GM12878 (cell line): ENCODE data around the gene ZNF107. TPM values are rescaled to one million over a fixed set of nuclear protein-coding genes. Genes with fewer than 3 reads are reported as not detected.

ENCODE experiments used
- ATAC-seq: fragments of 200-7000 bp; cut with Tn5 transposase; 3 replicates; pipeline ENCODE4 v1.9.1; 2020; ENCODE audit warnings: mild to moderate bottlenecking, moderate library complexity
- BruUV-seq: library from RNA; stranded (reverse); fragments of 400-500 nt; replicated peaks from 2 replicates; lab custom pipeline; 2021; lab: Mats Ljungman, UMichigan
- CTCF ChIA-PET: fragments of 300-600 bp; sonication (Branson Sonifier 250); formaldehyde crosslinking; extraction: SDS; loops from one replicate; lab custom pipeline; 2021; ENCODE audit warnings: inconsistent platforms; lab: Yijun Ruan, JAX
- POLR2A ChIA-PET: fragments of 350-600 bp; formaldehyde crosslinking; extraction: SDS; loops from one replicate; lab custom pipeline; 2021; ENCODE audit warnings: inconsistent platforms; lab: Charles Lee
- RAD21 ChIA-PET: fragments of 300-600 bp; sonication (Branson Sonifier 250); formaldehyde crosslinking; loops from one replicate; lab custom pipeline; 2023; ENCODE audit warnings: antibody characterized with exemption; ENCODE audit not compliant: unreplicated experiment; lab: Charles Lee
- SMC1A ChIA-PET: fragments of 300-600 bp; sonication (Branson Sonifier 250); formaldehyde crosslinking; loops from one replicate; lab custom pipeline; 2023; ENCODE audit not compliant: unreplicated experiment, uncharacterized antibody; lab: Charles Lee
- DNase-seq: peaks from one replicate; pipeline ENCODE4 v3.0.0-alpha.2; 2011; ENCODE audit warnings: low read depth, low spot score
- FAIRE-seq: peaks from 3 replicates; lab custom pipeline; 2011; peaks lifted over from hg19 to GRCh38; lab: Jason Lieb, UNC
- H2AFZ ChIP-seq: 2 replicates; pipeline ENCODE4 v1.6.0; 2011; ENCODE audit warnings: low read depth, low read length, control low read depth; ENCODE audit not compliant: control insufficient read depth
- H3K27ac ChIP-seq: 2 replicates; pipeline ENCODE4 v1.5.1; 2011; ENCODE audit warnings: control low read depth; ENCODE audit not compliant: control insufficient read depth, insufficient read depth
- H3K27me3 ChIP-seq, 2 experiments: replicated peaks in 1 of 2; 2 replicates each; pipeline versions ENCODE4 v1.6.0 to v1.6.1; 2011; ENCODE audit warnings: low read length in 1 of 2; ENCODE audit not compliant: control insufficient read depth in 2 of 2, insufficient read depth in 2 of 2
- H3K36me3 ChIP-seq, 2 experiments: 2 replicates each; pipeline ENCODE4 v1.5.1; 2011; ENCODE audit warnings: low read length in 1 of 2; ENCODE audit not compliant: control insufficient read depth in 2 of 2, insufficient read depth in 2 of 2
- H3K4me1 ChIP-seq: 2 replicates; pipeline ENCODE4 v1.6.1; 2011; ENCODE audit warnings: mild to moderate bottlenecking, low read length, moderate library complexity, mixed read lengths; ENCODE audit not compliant: control insufficient read depth, insufficient read depth
- H3K4me2 ChIP-seq: 2 replicates; pipeline ENCODE4 v1.6.0; 2011; ENCODE audit warnings: control low read depth; ENCODE audit not compliant: control insufficient read depth, insufficient read depth
- H3K4me3 ChIP-seq: fragments of 200-600 bp; sonication (generic); 2 replicates; pipeline ENCODE4 v1.5.1; 2016
- H3K79me2 ChIP-seq: 2 replicates; pipeline ENCODE4 v1.6.0; 2011; ENCODE audit warnings: low read length; ENCODE audit not compliant: control insufficient read depth, insufficient read depth
- H3K9ac ChIP-seq: 2 replicates; pipeline ENCODE4 v1.8.0; 2011; ENCODE audit warnings: low read length, control low read depth, mixed read lengths; ENCODE audit not compliant: control insufficient read depth, insufficient read depth
- H3K9me3 ChIP-seq: replicated peaks from 3 replicates; pipeline ENCODE4 v1.5.1; 2011; ENCODE audit warnings: mild to moderate bottlenecking, low read length; ENCODE audit not compliant: control insufficient read depth, insufficient read depth
- H4K20me1 ChIP-seq: 2 replicates; pipeline ENCODE4 v1.6.0; 2011; ENCODE audit not compliant: control insufficient read depth, insufficient read depth
- ATF3 ChIP-seq: IDR thresholded peaks from 2 replicates; pipeline ENCODE4 v1.6.1; 2011; ENCODE audit warnings: low read depth, mild to moderate bottlenecking, low read length, moderate library complexity, borderline replicate concordance; ENCODE audit errors: extremely low read depth
- BCL11A ChIP-seq: IDR thresholded peaks from 2 replicates; pipeline ENCODE4 v1.6.1; 2011; ENCODE audit warnings: low read depth, low read length
- EED ChIP-seq: sonication (generic); IDR thresholded peaks from 2 replicates; pipeline ENCODE4 v1.6.1; 2016; ENCODE audit warnings: antibody characterized with exemption, low read depth
- EZH2 ChIP-seq: IDR thresholded peaks from 2 replicates; pipeline ENCODE4 v1.6.1; 2012; ENCODE audit warnings: low read depth, mild to moderate bottlenecking, control low read depth, inconsistent platforms, low read length, borderline replicate concordance; ENCODE audit not compliant: control insufficient read depth
- HDGF ChIP-seq: fragments of 450-650 bp; IDR thresholded peaks from 2 replicates; pipeline ENCODE4 v1.6.1; 2016; ENCODE audit warnings: antibody characterized with exemption
- JUNB ChIP-seq: IDR thresholded peaks from 2 replicates; pipeline ENCODE4 v1.6.1; 2016; ENCODE audit warnings: antibody characterized with exemption, mild to moderate bottlenecking
- MTA3 ChIP-seq: IDR thresholded peaks from 2 replicates; pipeline ENCODE4 v1.6.1; 2012; ENCODE audit warnings: low read length, inconsistent platforms, borderline replicate concordance
- PML ChIP-seq: IDR thresholded peaks from 2 replicates; pipeline ENCODE4 v1.6.1; 2012; ENCODE audit warnings: low read length, inconsistent platforms
- POLR2AphosphoS2 ChIP-seq: IDR thresholded peaks from 2 replicates; pipeline ENCODE4 v1.6.1; 2011; ENCODE audit warnings: low read depth, mild to moderate bottlenecking, low read length, improper control_type of control experiment, moderate library complexity
- SKIL ChIP-seq: fragments of 450-650 bp; IDR thresholded peaks from 2 replicates; pipeline ENCODE4 v1.6.1; 2017; ENCODE audit warnings: mild to moderate bottlenecking, low read depth, inconsistent platforms; ENCODE audit not compliant: poor library complexity, severe bottlenecking
- SREBF1 ChIP-seq: IDR thresholded peaks from 2 replicates; pipeline ENCODE4 v1.6.1; 2012; ENCODE audit warnings: mild to moderate bottlenecking, low read length
- SRF ChIP-seq, 2 experiments: IDR thresholded peaks; 2 replicates each; pipeline ENCODE4 v1.6.1; 2011; ENCODE audit warnings: low read depth in 2 of 2, low read length in 2 of 2, mild to moderate bottlenecking in 1 of 2, moderate library complexity in 1 of 2
- TAF1 ChIP-seq: IDR thresholded peaks from 2 replicates; pipeline ENCODE4 v1.6.1; 2011; ENCODE audit warnings: mild to moderate bottlenecking, low read depth, low read length, borderline replicate concordance
- TBL1XR1 ChIP-seq: IDR thresholded peaks from 2 replicates; pipeline ENCODE4 v1.6.1; 2012; ENCODE audit warnings: low read depth, low read length, improper control_type of control experiment
- ZNF384 ChIP-seq: IDR thresholded peaks from 2 replicates; pipeline ENCODE4 v1.6.1; 2012; ENCODE audit warnings: low read depth, mild to moderate bottlenecking, low read length, improper control_type of control experiment, borderline replicate concordance
- in situ Hi-C: fragments of 300-500 bp; cut with MboI; formaldehyde crosslinking; loops from 9 replicates; pipeline ENCODE4 v1.14.3; 2018; ENCODE audit warnings: mixed read lengths
- intact Hi-C: fragments of 100-400 bp; cut with micrococcal nuclease; formaldehyde crosslinking; loops from one replicate; pipeline ENCODE4 v1.14.2; 2022; ENCODE audit not compliant: unreplicated experiment
- polyA plus RNA-seq, 11 experiments: library from polyadenylated mRNA; depleted of rRNA in 4 of 11; unstranded in 6 of 11; stranded (reverse) in 5 of 11; fragments of >200 nt; fragmentation: Nextera tagmentation in 4 of 11; fragmentation: Illumina TruSeq in 1 of 11; extraction: Ambion mirVana in 4 of 11; extraction: Trizol in 1 of 11; gene quantifications; 1 replicate in 1 of 11; 2 replicates in 10 of 11; pipeline versions ENCODE4 v1.2.1 to v1.2.3, GENCODE V29; 2011 to 2016; ENCODE audit warnings: inconsistent platforms in 2 of 11, missing spikeins in 2 of 11, low read depth in 1 of 11
- total RNA-seq, 4 experiments: library from RNA; depleted of rRNA in 3 of 4; stranded (reverse); fragments of >200 nt in 3 of 4; fragmentation: Illumina TruSeq in 1 of 4; extraction: Trizol in 1 of 4; gene quantifications; 2 replicates each; pipeline versions ENCODE4 v1.2.1 to v1.2.3, GENCODE V29; 2013 to 2021

The ZNF107 gene
- total and polyA plus RNA-seq, 10 of the 15 experiments (the other 5 are each of a cell fraction or from before 2014, with no cell fraction given): 3.2 to 23.3 (median 13.7) TPM

GRCh38 chr7:64747802-64748201 is 81.9 kb downstream of the ZNF107 start:
- POLR2A ChIA-PET: no interaction called here
- no peak overlapping the region for H3K4me2 ChIP-seq
- no peak for DNase-seq
- no peaks in the 10 kb centered on the region for H3K79me2 ChIP-seq
- no peak overlapping the region for H3K4me3 ChIP-seq
- intact Hi-C loops: no loop called here
- H2AFZ ChIP-seq: no peak overlapping the region
- ATAC-seq: no peak
- no peak overlapping the region for H3K9ac ChIP-seq
- H3K9me3 ChIP-seq: no peaks in the 10 kb centered on the region
- SMC1A ChIA-PET: no interaction called here
- no TSS peak for BruUV-seq
- TF ChIP-seq POLR2AphosphoS2 (no peak), BCL11A (no peak), SREBF1 (no peak), EED (no peak), TAF1 (no peak), MTA3 (no peak), ATF3 (no peak), SKIL (no peak), ZNF384 (no peak), EZH2 (no peak), PML (no peak), HDGF (no peak), JUNB (no peak), TBL1XR1 (no peak), SRF (IDR thresholded peaks at IDR 0.05; ENCODE audit: low read depth in 2 of 2, low read length in 2 of 2) (no peak)
- H4K20me1 ChIP-seq: no peaks in the 10 kb centered on the region
- in situ Hi-C loops: no loop called here
- FAIRE-seq: no peak
- H3K27ac ChIP-seq: no peak overlapping the region
- no peaks in the 10 kb centered on the region for H3K36me3 ChIP-seq
- RAD21 ChIA-PET: no interaction called here
- H3K27me3 ChIP-seq: no peaks in the 10 kb centered on the region
- no peaks in the 10 kb centered on the region for H3K4me1 ChIP-seq
- CTCF ChIA-PET: no interaction called here
